H9 (cell line): ENCODE measurements around the gene GNPNAT1. TPM values are rescaled to one million over a fixed set of nuclear protein-coding genes. Genes with fewer than 3 reads are reported as not detected.

Source experiments
- DNase-seq: peaks from one replicate; pipeline ENCODE4 v3.0.0-alpha.2; 2017
- H2AFZ ChIP-seq: one replicate; pipeline ENCODE4 v1.6.1; 2013; ENCODE audit warnings: mild to moderate bottlenecking, low read length, control low read depth, moderate library complexity
- H2AK5ac ChIP-seq: 2 replicates; pipeline ENCODE4 v1.6.1; 2013; ENCODE audit warnings: low read length, control low read depth, mixed read lengths; ENCODE audit not compliant: insufficient read length
- H2BK120ac ChIP-seq: one replicate; pipeline ENCODE4 v1.6.1; 2013; ENCODE audit warnings: low read depth, mild to moderate bottlenecking, low read length, control low read depth, inconsistent platforms; ENCODE audit not compliant: poor library complexity, severe bottlenecking
- H2BK12ac ChIP-seq: 2 replicates; pipeline ENCODE4 v1.6.1; 2013; ENCODE audit warnings: low read length, control low read depth, mixed read lengths, low read depth; ENCODE audit not compliant: insufficient read length
- H2BK15ac ChIP-seq: 2 replicates; pipeline ENCODE4 v1.6.1; 2013; ENCODE audit warnings: low read depth, low read length, control low read depth
- H2BK20ac ChIP-seq: one replicate; pipeline ENCODE4 v1.6.1; 2013; ENCODE audit warnings: low read depth, mild to moderate bottlenecking, low read length, control low read depth, inconsistent platforms; ENCODE audit not compliant: poor library complexity, severe bottlenecking
- H2BK5ac ChIP-seq: 2 replicates; pipeline ENCODE4 v1.6.1; 2013; ENCODE audit warnings: low read length, control low read depth, mixed read lengths; ENCODE audit not compliant: insufficient read length
- H3K14ac ChIP-seq: 2 replicates; pipeline ENCODE4 v1.6.1; 2013; ENCODE audit warnings: low read length, control low read depth; ENCODE audit not compliant: insufficient read depth
- H3K18ac ChIP-seq: 2 replicates; pipeline ENCODE4 v1.6.1; 2013; ENCODE audit warnings: low read depth, mild to moderate bottlenecking, mixed read lengths, low read length, control low read depth; ENCODE audit not compliant: insufficient read length
- H3K23ac ChIP-seq: 2 replicates; pipeline ENCODE4 v1.6.1; 2013; ENCODE audit warnings: low read length, control low read depth, mixed read lengths, low read depth; ENCODE audit not compliant: insufficient read length
- H3K23me2 ChIP-seq: 2 replicates; pipeline ENCODE4 v1.6.1; 2013; ENCODE audit warnings: low read depth, mild to moderate bottlenecking, mixed read lengths, low read length, control low read depth; ENCODE audit not compliant: insufficient read length, poor library complexity, severe bottlenecking
- H3K27ac ChIP-seq: 2 replicates; pipeline ENCODE4 v1.5.1; 2013; ENCODE audit warnings: low read length, control low read depth, mixed read lengths, low read depth; ENCODE audit not compliant: insufficient read length
- H3K27me3 ChIP-seq: 2 replicates; pipeline ENCODE4 v1.6.1; 2013; ENCODE audit warnings: low read length, control low read depth, inconsistent platforms; ENCODE audit not compliant: insufficient read depth
- H3K4ac ChIP-seq: 2 replicates; pipeline ENCODE4 v1.6.1; 2013; ENCODE audit warnings: low read depth, mild to moderate bottlenecking, control low read depth, inconsistent platforms, low read length, moderate library complexity
- H3K4me1 ChIP-seq: 2 replicates; pipeline ENCODE4 v1.6.1; 2013; ENCODE audit warnings: low read length, control low read depth, inconsistent platforms; ENCODE audit not compliant: insufficient read depth
- H3K4me2 ChIP-seq: 2 replicates; pipeline ENCODE4 v1.6.1; 2013; ENCODE audit warnings: low read length, control low read depth, mixed read lengths; ENCODE audit not compliant: insufficient read length, insufficient read depth
- H3K56ac ChIP-seq: 2 replicates; pipeline ENCODE4 v1.6.1; 2013; ENCODE audit warnings: low read depth, mild to moderate bottlenecking, mixed read lengths, low read length, control low read depth; ENCODE audit not compliant: insufficient read length
- H3K79me1 ChIP-seq: 2 replicates; pipeline ENCODE4 v1.6.1; 2013; ENCODE audit warnings: low read depth, mild to moderate bottlenecking, moderate library complexity, low read length, control low read depth, inconsistent platforms; ENCODE audit not compliant: insufficient read depth, poor library complexity, severe bottlenecking
- H3K79me2 ChIP-seq: 2 replicates; pipeline ENCODE4 v1.6.1; 2013; ENCODE audit warnings: low read length, control low read depth, inconsistent platforms; ENCODE audit not compliant: insufficient read depth
- H3K9ac ChIP-seq: 2 replicates; pipeline ENCODE4 v1.6.1; 2013; ENCODE audit warnings: low read length, control low read depth, mixed read lengths; ENCODE audit not compliant: insufficient read length; ENCODE audit errors: extremely low read depth
- H3K9me3 ChIP-seq: one replicate; pipeline ENCODE4 v1.6.1; 2013; ENCODE audit warnings: low read depth, low read length, inconsistent platforms; ENCODE audit not compliant: control insufficient read depth
- H3T11ph ChIP-seq: one replicate; pipeline ENCODE4 v1.6.1; 2013; ENCODE audit warnings: mild to moderate bottlenecking, low read length, control low read depth, inconsistent platforms
- H4K20me1 ChIP-seq: one replicate; pipeline ENCODE4 v1.6.1; 2013; ENCODE audit not compliant: control insufficient read depth, insufficient read length, insufficient read depth
- H4K5ac ChIP-seq: 2 replicates; pipeline ENCODE4 v1.6.1; 2013; ENCODE audit warnings: low read depth, mild to moderate bottlenecking, mixed read lengths, low read length, control low read depth; ENCODE audit not compliant: insufficient read length
- H4K8ac ChIP-seq: replicated peaks from 2 replicates; pipeline ENCODE4 v1.6.1; 2013; ENCODE audit warnings: low read length, control low read depth, mixed read lengths, low read depth; ENCODE audit not compliant: insufficient read length
- H4K91ac ChIP-seq: 2 replicates; pipeline ENCODE4 v1.6.1; 2013; ENCODE audit warnings: low read depth, mild to moderate bottlenecking, moderate library complexity, mixed read lengths, low read length, control low read depth; ENCODE audit not compliant: insufficient read length
- H3K27ac Mint-ChIP-seq, 3 experiments: 2 replicates in 2 of 3; 3 replicates in 1 of 3; pipeline ENCODE4 v1.8.0; 2020 to 2021; ENCODE audit warnings: mixed read lengths in 3 of 3, mild to moderate bottlenecking in 1 of 3, moderate library complexity in 1 of 3
- H3K27me3 Mint-ChIP-seq: 2 replicates; pipeline ENCODE4 v1.8.0; 2021; ENCODE audit warnings: low read depth, mild to moderate bottlenecking, moderate library complexity, mixed read lengths
- H3K36me3 Mint-ChIP-seq, 3 experiments: 2 replicates in 2 of 3; 3 replicates in 1 of 3; pipeline ENCODE4 v1.8.0; 2020 to 2021; ENCODE audit warnings: low read depth in 3 of 3, mixed read lengths in 3 of 3; ENCODE audit not compliant: insufficient read depth in 1 of 3
- H3K4me1 Mint-ChIP-seq, 2 experiments: 2 replicates each; pipeline ENCODE4 v1.8.0; 2020; ENCODE audit warnings: mixed read lengths in 2 of 2
- H3K4me3 Mint-ChIP-seq, 2 experiments: 2 replicates in 1 of 2; 3 replicates in 1 of 2; pipeline ENCODE4 v1.8.0; 2020 to 2021; ENCODE audit warnings: mild to moderate bottlenecking in 2 of 2, mixed read lengths in 2 of 2, moderate library complexity in 1 of 2
- H3K9me3 Mint-ChIP-seq, 2 experiments: 2 replicates in 1 of 2; 3 replicates in 1 of 2; pipeline ENCODE4 v1.8.0; 2020; ENCODE audit warnings: mild to moderate bottlenecking in 2 of 2, mixed read lengths in 2 of 2, moderate library complexity in 1 of 2
- CTCF ChIP-seq: fragments of 200-600 bp; sonication (generic); conservative IDR thresholded peaks from 3 replicates; pipeline ENCODE4 v1.8.0; 2021; ENCODE audit warnings: antibody characterized with exemption, mild to moderate bottlenecking
- WGBS: extraction: QIAGEN DNeasy Blood & Tissue Kit; methylation state at CpG from one replicate; pipeline ENCODE4 v1.1.7; 2013; ENCODE audit warnings: missing lambda C conversion rate, low lambda C conversion rate, mixed read lengths; ENCODE audit not compliant: insufficient read length; ENCODE audit errors: extremely low coverage; 5-methylcytosine and 5-hydroxymethylcytosine counted together
- total RNA-seq: library from RNA; stranded (reverse); gene quantifications from 2 replicates; pipeline ENCODE4 v1.2.1, GENCODE V29; 2021

The GNPNAT1 gene
- total RNA-seq, 1 experiment from 2014 or later, result 49.0 TPM

- Histone ChIP-seq H3K18ac (no peak overlapping the region), H3K4me1 (no peaks in the 10 kb centered on the region), H2BK12ac (no peak overlapping the region), H3K79me1 (no peaks in the 10 kb centered on the region), H4K5ac (no peak overlapping the region), H2BK20ac (no peak overlapping the region), H3K9me3 (no peaks in the 10 kb centered on the region), H3T11ph (no peak overlapping the region), H4K8ac (no peak overlapping the region), H2BK120ac (no peak overlapping the region), H2BK5ac (no peak overlapping the region), H2AFZ (no peak overlapping the region), H3K27me3 (no peaks in the 10 kb centered on the region), H3K9ac (no peak overlapping the region), H3K4me2 (no peak overlapping the region), H3K27ac (no peak overlapping the region), H3K4ac (no peak overlapping the region), H4K91ac (no peak overlapping the region), H4K20me1 (no peaks in the 10 kb centered on the region), H3K23ac (no peak overlapping the region), H2BK15ac (no peak overlapping the region), H3K23me2 (no peaks in the 10 kb centered on the region), H3K14ac (no peak overlapping the region), H3K79me2 (no peaks in the 10 kb centered on the region), H3K56ac (no peak overlapping the region), H2AK5ac (no peak overlapping the region)
- no peaks in the 10 kb centered on the region for H3K27me3 Mint-ChIP-seq
- TF ChIP-seq CTCF, result no peak
- no peak for DNase-seq
- H3K36me3 Mint-ChIP-seq, result no peaks in the 10 kb centered on the region
- H3K4me3 Mint-ChIP-seq, result no peak overlapping the region
- whole genome bisulfite sequencing, result no CpG with 5 or more reads among the region's 3 CpGs
- H3K4me1 Mint-ChIP-seq, result peaks cover 7 to 8% of the 10 kb centered on the region in 2 experiments; a peak in 3 of 4 replicates
- no peaks in the 10 kb centered on the region; a peak in 1 of 5 replicates for H3K9me3 Mint-ChIP-seq
- no peak overlapping the region for H3K27ac Mint-ChIP-seq
These were observed 11.2 kb upstream of the GNPNAT1 start for GRCh38 chr14:52802597-52802996.
